GM12864 (cell line): ENCODE results near the gene SLC43A1.

Experiments used
- DNase-seq: peaks from one replicate; pipeline ENCODE4 v3.0.0-alpha.2; 2011; ENCODE audit warnings: low read depth
- H3K4me3 ChIP-seq: 2 replicates; pipeline ENCODE4 v1.5.1; 2011; ENCODE audit warnings: mild to moderate bottlenecking, low read depth, low read length, control low read depth
- CTCF ChIP-seq: IDR thresholded peaks from 2 replicates; pipeline ENCODE4 v1.5.1; 2011; ENCODE audit warnings: low read depth, mild to moderate bottlenecking, moderate library complexity, low read length, control low read depth, inconsistent platforms; ENCODE audit errors: missing control alignments

The SLC43A1 gene

GRCh38 chr11:57514538-57515331 lies 767 bp downstream of the SLC43A1 start:
- no peak for DNase-seq

GRCh38 chr11:57513911-57514537 lies 1.5 kb downstream of the SLC43A1 start:
- no peak for TF ChIP-seq CTCF
- DNase-seq = no peak
- H3K4me3 ChIP-seq = peak overlapping the region; percentile 89

More at GRCh38 chr11:57514538-57515331, 767 bp downstream of the SLC43A1 start:
- H3K4me3 ChIP-seq = peak overlapping the region; percentile 89
- TF ChIP-seq CTCF = no peak

- H3K4me3 ChIP-seq = peak overlapping the region; percentile 89
- TF ChIP-seq CTCF = no peak
- no peak for DNase-seq
These were observed 2.1 kb downstream of the SLC43A1 start for GRCh38 chr11:57513452-57513795.

- peak overlapping the region; percentile 5; the same call in 1 of the 2 replicates for H3K4me3 ChIP-seq
- no peak for DNase-seq
These were observed 2.7 kb downstream of the SLC43A1 start for GRCh38 chr11:57512646-57513451.

GRCh38 chr11:57511741-57512430 lies 3.6 kb downstream of the SLC43A1 start:
- no peak for DNase-seq
- TF ChIP-seq CTCF = no peak
- H3K4me3 ChIP-seq = no peak overlapping the region

More at GRCh38 chr11:57512646-57513451, 2.7 kb downstream of the SLC43A1 start:
- TF ChIP-seq CTCF = no peak

GRCh38 chr11:57508341-57509170 lies 6.9 kb downstream of the SLC43A1 start:
- TF ChIP-seq CTCF = no peak
- no peak overlapping the region for H3K4me3 ChIP-seq
- no peak for DNase-seq
